MCF 10A (cell line): Measurements from ENCODE around the gene VWA7. TPM values are rescaled to one million over a fixed set of nuclear protein-coding genes. Genes with fewer than 3 reads are reported as not detected.

Experiments
- BruUV-seq: library from RNA; stranded (reverse); fragments of 400-500 nt; replicated peaks from 2 replicates; lab custom pipeline; 2021; lab: Mats Ljungman, UMichigan
- CTCF ChIA-PET: fragments of 300-600 bp; sonication (Branson Sonifier 250); formaldehyde crosslinking; extraction: SDS; loops from one replicate; lab custom pipeline; 2021; ENCODE audit warnings: antibody characterized with exemption, inconsistent platforms; lab: Yijun Ruan, JAX
- POLR2A ChIA-PET: fragments of 300-600, 350-650 bp; sonication (Branson Sonifier 250); formaldehyde crosslinking; extraction: SDS; loops from one replicate; lab custom pipeline; 2020; ENCODE audit warnings: antibody characterized with exemption, inconsistent platforms; lab: Yijun Ruan, JAX
- DNase-seq: peaks from one replicate; pipeline ENCODE4 v3.0.0-alpha.2; 2018; ENCODE audit not compliant: unreplicated experiment
- H3K27ac Mint-ChIP-seq: one replicate; pipeline ENCODE4 v1.8.0; 2022; ENCODE audit warnings: mild to moderate bottlenecking, low read depth, mixed read lengths; ENCODE audit not compliant: unreplicated experiment
- H3K27me3 Mint-ChIP-seq: one replicate; pipeline ENCODE4 v1.8.0; 2022; ENCODE audit warnings: mixed read lengths; ENCODE audit not compliant: insufficient read depth, unreplicated experiment
- H3K36me3 Mint-ChIP-seq: one replicate; pipeline ENCODE4 v1.8.0; 2022; ENCODE audit warnings: mild to moderate bottlenecking, moderate library complexity, mixed read lengths; ENCODE audit not compliant: insufficient read depth, unreplicated experiment
- H3K4me1 Mint-ChIP-seq: one replicate; pipeline ENCODE4 v1.8.0; 2022; ENCODE audit warnings: mixed read lengths; ENCODE audit not compliant: insufficient read depth, unreplicated experiment
- H3K4me3 Mint-ChIP-seq: one replicate; pipeline ENCODE4 v1.8.0; 2022; ENCODE audit warnings: mild to moderate bottlenecking, moderate library complexity, mixed read lengths; ENCODE audit not compliant: unreplicated experiment
- H3K9me3 Mint-ChIP-seq: one replicate; pipeline ENCODE4 v1.8.0; 2022; ENCODE audit warnings: mixed read lengths; ENCODE audit not compliant: unreplicated experiment
- intact Hi-C: fragments of 100-400 bp; cut with micrococcal nuclease; formaldehyde crosslinking; loops from 2 replicates; pipeline ENCODE4 v1.14.1; 2022
- total RNA-seq: library from RNA; stranded (reverse); gene quantifications from 2 replicates; pipeline ENCODE4 v1.2.3, GENCODE V29; 2022
- TF ChIP-seq, protein P1 (sequence below): fragments of 200-600 bp; IDR thresholded peaks from one replicate; pipeline ENCODE4 v1.8.0; 2022; ENCODE audit warnings: antibody characterized with exemption, mild to moderate bottlenecking; ENCODE audit not compliant: unreplicated experiment

The VWA7 gene
- total RNA-seq, 1 experiment from 2014 or later = 2.0 TPM

- H3K36me3 Mint-ChIP-seq = peaks cover 62% of the 10 kb centered on the region
- H3K27ac Mint-ChIP-seq = no peak overlapping the region
- no TSS peak for BruUV-seq
- no peak for DNase-seq
- no peaks in the 10 kb centered on the region for H3K9me3 Mint-ChIP-seq
- ChIA-PET CTCF (interaction anchor here (0.6 to 2.2 kb wide), 4 partner anchors 15 to 186 kb away, joined by 3 to 8 read pairs (median 4); partner anchors contain the start of gene MSH5), POLR2A (interaction anchor here (1.0 to 1.2 kb wide), 2 partner anchors 12 to 30 kb away, joined by 3 read pairs; partner anchors contain the start of genes HSPA1A, HSPA1L and VARS1)
- TF ChIP-seq, protein P1, sequence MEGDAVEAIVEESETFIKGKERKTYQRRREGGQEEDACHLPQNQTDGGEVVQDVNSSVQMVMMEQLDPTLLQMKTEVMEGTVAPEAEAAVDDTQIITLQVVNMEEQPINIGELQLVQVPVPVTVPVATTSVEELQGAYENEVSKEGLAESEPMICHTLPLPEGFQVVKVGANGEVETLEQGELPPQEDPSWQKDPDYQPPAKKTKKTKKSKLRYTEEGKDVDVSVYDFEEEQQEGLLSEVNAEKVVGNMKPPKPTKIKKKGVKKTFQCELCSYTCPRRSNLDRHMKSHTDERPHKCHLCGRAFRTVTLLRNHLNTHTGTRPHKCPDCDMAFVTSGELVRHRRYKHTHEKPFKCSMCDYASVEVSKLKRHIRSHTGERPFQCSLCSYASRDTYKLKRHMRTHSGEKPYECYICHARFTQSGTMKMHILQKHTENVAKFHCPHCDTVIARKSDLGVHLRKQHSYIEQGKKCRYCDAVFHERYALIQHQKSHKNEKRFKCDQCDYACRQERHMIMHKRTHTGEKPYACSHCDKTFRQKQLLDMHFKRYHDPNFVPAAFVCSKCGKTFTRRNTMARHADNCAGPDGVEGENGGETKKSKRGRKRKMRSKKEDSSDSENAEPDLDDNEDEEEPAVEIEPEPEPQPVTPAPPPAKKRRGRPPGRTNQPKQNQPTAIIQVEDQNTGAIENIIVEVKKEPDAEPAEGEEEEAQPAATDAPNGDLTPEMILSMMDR = no peak
- H3K4me3 Mint-ChIP-seq = no peak overlapping the region
- intact Hi-C loops = no loop called here
- H3K27me3 Mint-ChIP-seq = no peaks in the 10 kb centered on the region
- H3K4me1 Mint-ChIP-seq = no peaks in the 10 kb centered on the region
These were observed 7.2 kb upstream of the VWA7 start for GRCh38 chr6:31784098-31784925.

DNA sequence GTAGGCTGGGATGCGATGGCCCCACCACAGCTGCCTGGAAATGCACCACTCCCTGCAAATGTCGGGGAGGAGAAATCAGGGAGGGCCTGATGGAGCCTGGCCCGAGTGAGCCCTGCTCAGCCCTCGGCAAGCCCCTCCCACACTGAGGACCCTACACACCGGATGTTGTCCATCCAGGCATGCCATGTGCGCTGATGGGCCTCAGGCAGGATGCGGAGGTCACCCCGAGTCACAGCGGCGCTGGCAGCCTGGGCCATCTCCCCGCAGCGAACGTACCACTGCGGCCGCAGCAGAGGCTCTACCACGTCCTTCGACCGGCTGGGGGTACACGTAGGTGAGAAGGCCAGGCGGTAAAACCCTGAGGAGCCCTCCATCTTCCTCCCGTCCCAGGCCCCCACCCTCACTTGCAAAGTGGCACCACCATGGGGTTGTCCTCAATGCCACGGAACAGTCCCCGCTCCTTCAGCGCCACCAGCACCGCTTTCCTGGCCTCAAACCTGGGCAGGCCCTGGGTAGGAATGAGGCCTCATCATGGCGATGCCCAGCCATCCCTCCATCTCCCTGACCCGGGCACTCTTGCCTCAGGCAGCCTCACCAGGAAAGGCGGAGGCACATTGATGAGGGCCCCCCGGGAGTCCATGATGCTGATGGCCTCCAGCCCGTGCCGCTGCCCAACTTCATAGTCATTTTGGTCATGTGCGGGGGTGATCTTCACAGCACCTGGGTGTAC, 5.2 kb upstream of the VWA7 start:
- no peak for DNase-seq
- CTCF ChIA-PET = interaction anchor here (1.0 to 1.5 kb wide), 2 partner anchors 9 to 41 kb away, joined by 3 to 4 read pairs; no protein-coding TSS in a partner anchor
- Mint-ChIP-seq H3K27me3 (no peaks in the 10 kb centered on the region), H3K4me3 (no peak overlapping the region), H3K27ac (no peak overlapping the region), H3K9me3 (no peaks in the 10 kb centered on the region), H3K4me1 (peaks cover 6% of the 10 kb centered on the region), H3K36me3 (peaks cover 57% of the 10 kb centered on the region)
- intact Hi-C loops = no loop called here
- TF ChIP-seq, protein P1 = no peak
- POLR2A ChIA-PET = no interaction called here
- TSS peak; percentile 33 for BruUV-seq

DNA sequence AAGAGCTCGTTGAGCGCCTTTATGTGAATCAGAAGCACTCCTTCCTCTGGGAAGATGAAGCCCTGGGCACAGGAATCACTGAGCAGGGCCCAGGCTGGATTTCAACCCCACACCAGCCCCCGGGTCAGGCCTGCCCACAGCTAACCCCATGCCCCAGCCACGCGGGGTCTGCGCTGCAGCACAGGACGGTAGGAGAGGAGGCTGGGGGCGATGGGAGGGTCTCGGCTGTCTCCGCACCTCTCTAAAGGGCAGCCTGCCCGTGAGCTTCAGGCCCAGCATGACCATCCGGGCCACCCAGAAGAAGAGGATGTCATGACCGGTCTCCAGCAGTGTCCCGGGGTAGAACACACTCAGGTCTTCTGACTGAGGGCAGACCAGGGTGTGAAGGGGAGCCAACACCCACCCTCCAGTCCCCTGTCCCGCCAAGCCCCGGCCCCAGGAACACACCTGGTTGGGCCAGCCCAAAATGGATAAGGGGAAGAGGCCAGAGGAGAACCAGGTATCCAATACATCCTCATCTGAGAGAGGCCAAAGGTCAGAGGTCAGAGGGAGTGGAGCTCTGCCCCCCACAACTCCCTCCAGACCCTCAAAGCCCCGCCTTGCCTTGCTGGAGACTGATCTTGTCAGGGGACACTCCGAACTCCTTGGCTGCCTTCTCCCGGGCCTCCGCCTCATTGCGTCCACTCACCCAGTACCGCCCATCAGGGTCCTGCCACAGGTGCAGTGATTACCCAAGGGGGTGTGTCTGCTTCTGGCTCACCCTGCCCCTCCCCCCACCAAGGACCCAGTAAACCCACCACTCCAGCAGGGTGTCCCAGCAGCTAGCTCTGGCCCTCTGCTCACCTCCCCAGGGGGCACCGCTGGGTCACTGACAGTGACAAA, 4.4 kb upstream of the VWA7 start:
- Mint-ChIP-seq H3K9me3 (no peaks in the 10 kb centered on the region), H3K27ac (no peak overlapping the region), H3K36me3 (peaks cover 54% of the 10 kb centered on the region), H3K27me3 (no peaks in the 10 kb centered on the region), H3K4me3 (no peak overlapping the region), H3K4me1 (peaks cover 10% of the 10 kb centered on the region)
- no peak for DNase-seq
- POLR2A ChIA-PET = interaction anchor here (1.8 kb wide), 1 partner anchor 45 kb away, joined by 3 read pairs; no protein-coding TSS in a partner anchor
- intact Hi-C loops = no loop called here
- CTCF ChIA-PET = interaction anchor here (0.7 to 0.8 kb wide), 2 partner anchors 10 to 46 kb away, joined by 3 to 6 read pairs; partner anchors contain the start of gene HSPA1B
- BruUV-seq = no TSS peak
- TF ChIP-seq, protein P1 = no peak
